Liver (tissue), 9 donors: ENCODE measurements around the gene C4orf33. TPM values are rescaled to one million over a fixed set of nuclear protein-coding genes. Genes with fewer than 3 reads are reported as not detected.

ENCODE experiments used
- DNase-seq: peaks from one replicate; pipeline ENCODE4 v3.0.0-alpha.2; 2017; ENCODE audit warnings: low spot score
- H3K27ac ChIP-seq, 2 donors: one replicate each; pipeline ENCODE4 v1.7.0; 2013; ENCODE audit warnings: inconsistent platforms in 2 of 2, low read length in 2 of 2, control low read depth in 1 of 2, low read depth in 1 of 2, mild to moderate bottlenecking in 1 of 2
- H3K27me3 ChIP-seq, 4 donors: one replicate each; pipeline versions ENCODE4 v1.6.1 to v1.7.0; 2013; ENCODE audit warnings: low read length in 3 of 4, inconsistent platforms in 1 of 4, mild to moderate bottlenecking in 1 of 4, moderate library complexity in 1 of 4; ENCODE audit not compliant: control insufficient read depth in 4 of 4, insufficient read depth in 4 of 4
- H3K36me3 ChIP-seq, 4 donors: one replicate each; pipeline versions ENCODE4 v1.6.1 to v1.7.0; 2013; ENCODE audit warnings: low read length in 3 of 4, mild to moderate bottlenecking in 3 of 4, low read depth in 1 of 4, moderate library complexity in 1 of 4; ENCODE audit not compliant: control insufficient read depth in 4 of 4, insufficient read depth in 3 of 4
- H3K4me1 ChIP-seq, 4 donors: one replicate each; pipeline versions ENCODE4 v1.6.1 to v1.7.0; 2013; ENCODE audit warnings: low read length in 3 of 4, mild to moderate bottlenecking in 3 of 4, moderate library complexity in 1 of 4; ENCODE audit not compliant: control insufficient read depth in 4 of 4, insufficient read depth in 4 of 4
- H3K4me3 ChIP-seq, 3 donors: one replicate each; pipeline versions ENCODE4 v1.6.1 to v1.7.0; 2013; ENCODE audit warnings: low read length in 3 of 3, control low read depth in 1 of 3, low read depth in 1 of 3, mild to moderate bottlenecking in 1 of 3
- H3K9ac ChIP-seq, 2 donors: one replicate each; pipeline ENCODE4 v1.7.0; 2013; ENCODE audit warnings: low read length in 2 of 2, mild to moderate bottlenecking in 2 of 2, moderate library complexity in 2 of 2, control low read depth in 1 of 2, low read depth in 1 of 2
- H3K9me3 ChIP-seq, 4 donors: one replicate each; pipeline versions ENCODE4 v1.6.1 to v1.7.0; 2013; ENCODE audit warnings: low read length in 3 of 4; ENCODE audit not compliant: control insufficient read depth in 4 of 4
- GABPA ChIP-seq, 2 donors: IDR thresholded peaks in 1 of 2; conservative IDR thresholded peaks in 1 of 2; 2 replicates each; pipeline ENCODE4 v1.6.1; 2016; ENCODE audit warnings: antibody characterized with exemption in 2 of 2, mild to moderate bottlenecking in 1 of 2, moderate library complexity in 1 of 2
- RAD21 ChIP-seq, 2 donors: IDR thresholded peaks; 2 replicates each; pipeline ENCODE4 v1.6.1; 2016; ENCODE audit warnings: antibody characterized with exemption in 2 of 2, mild to moderate bottlenecking in 2 of 2
- RXRA ChIP-seq, 2 donors: IDR thresholded peaks; 2 replicates each; pipeline ENCODE4 v1.6.1; 2017 to 2018; ENCODE audit warnings: antibody characterized with exemption in 2 of 2, mild to moderate bottlenecking in 1 of 2
- TAF1 ChIP-seq: conservative IDR thresholded peaks from 2 replicates; pipeline ENCODE4 v1.6.1; 2016; ENCODE audit warnings: antibody characterized with exemption, mild to moderate bottlenecking
- WGBS: extraction: QIAGEN DNeasy Blood & Tissue Kit; methylation state at CpG from one replicate; pipeline ENCODE4 v1.1.7; 2013; 5-methylcytosine and 5-hydroxymethylcytosine counted together
- polyA plus RNA-seq, 2 donors: library from polyadenylated mRNA; stranded (reverse) in 1 of 2; unstranded in 1 of 2; fragments of 200-250 nt in 1 of 2; fragments of >200 nt in 1 of 2; fragmentation: Nextera tagmentation in 1 of 2; extraction: Ambion mirVana in 1 of 2; gene quantifications; one replicate each; pipeline versions ENCODE4 v1.2.1 to v1.2.3, GENCODE V29; 2013 to 2015
- total RNA-seq, 2 donors: library from RNA; depleted of rRNA; stranded (reverse); fragments of >200 nt; gene quantifications; one replicate each; pipeline ENCODE4 v1.2.3, GENCODE V29; 2014
- TF ChIP-seq, protein P1 (sequence below): IDR thresholded peaks from 2 replicates; pipeline ENCODE4 v1.6.1; 2016; ENCODE audit warnings: antibody characterized with exemption
- TF ChIP-seq, protein P2 (sequence below): IDR thresholded peaks from 2 replicates; pipeline ENCODE4 v1.6.1; 2016; ENCODE audit warnings: antibody characterized with exemption, mild to moderate bottlenecking
- TF ChIP-seq, protein P3 (sequence below): IDR thresholded peaks from 2 replicates; pipeline ENCODE4 v1.6.1; 2016; ENCODE audit warnings: antibody characterized with exemption
- TF ChIP-seq, protein P4 (sequence below): fragments of 150-350 bp; IDR thresholded peaks from 2 replicates; pipeline ENCODE4 v1.5.1; 2017; ENCODE audit warnings: improper control_type of control experiment, low read depth, low read length; ENCODE audit not compliant: missing input control
- donor health status: healthy.
- donor health status: healthy.
- donor health status: healthy.
- donor health status: healthy.
- donor health status: healthy.

The C4orf33 gene
- total and polyA plus RNA-seq, 4 donors, result 2.4 to 7.7 (median 4.8) TPM

DNA sequence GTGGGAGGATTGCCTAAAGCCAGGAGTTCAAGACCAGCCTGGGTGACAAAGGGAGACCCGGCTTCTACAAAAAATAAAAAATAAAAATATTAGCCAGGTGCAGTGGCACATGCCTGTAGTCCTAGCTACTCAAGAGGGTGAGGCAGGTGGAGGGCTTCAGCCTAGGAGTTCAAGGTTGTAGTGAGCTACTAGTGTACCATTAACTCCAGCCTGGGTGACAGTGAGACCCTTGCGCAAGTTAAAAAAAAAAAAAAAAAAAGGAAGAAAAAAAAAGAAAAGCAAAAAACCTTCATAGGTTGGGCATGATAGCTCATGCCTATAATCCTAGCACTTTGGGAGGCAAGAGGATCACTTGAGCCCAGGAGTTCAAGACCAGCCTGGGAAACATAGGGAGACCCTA lies 8.4 kb upstream of the C4orf33 start:
- no peaks in the 10 kb centered on the region for H3K36me3 ChIP-seq
- H3K9ac ChIP-seq, result no peak overlapping the region
- DNase-seq, result no peak
- H3K27me3 ChIP-seq, result no peaks in the 10 kb centered on the region
- TF ChIP-seq, protein P1, sequence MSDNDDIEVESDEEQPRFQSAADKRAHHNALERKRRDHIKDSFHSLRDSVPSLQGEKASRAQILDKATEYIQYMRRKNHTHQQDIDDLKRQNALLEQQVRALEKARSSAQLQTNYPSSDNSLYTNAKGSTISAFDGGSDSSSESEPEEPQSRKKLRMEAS, result no peak
- TF ChIP-seq RXRA (IDR thresholded peaks at IDR 0.05) (no peak), RAD21 (IDR thresholded peaks at IDR 0.05) (no peak), GABPA (IDR thresholded peaks at IDR 0.05 in 1 of 2, conservative IDR thresholded peaks at IDR 0.05 in 1 of 2) (no peak)
- TF ChIP-seq, protein P2, sequence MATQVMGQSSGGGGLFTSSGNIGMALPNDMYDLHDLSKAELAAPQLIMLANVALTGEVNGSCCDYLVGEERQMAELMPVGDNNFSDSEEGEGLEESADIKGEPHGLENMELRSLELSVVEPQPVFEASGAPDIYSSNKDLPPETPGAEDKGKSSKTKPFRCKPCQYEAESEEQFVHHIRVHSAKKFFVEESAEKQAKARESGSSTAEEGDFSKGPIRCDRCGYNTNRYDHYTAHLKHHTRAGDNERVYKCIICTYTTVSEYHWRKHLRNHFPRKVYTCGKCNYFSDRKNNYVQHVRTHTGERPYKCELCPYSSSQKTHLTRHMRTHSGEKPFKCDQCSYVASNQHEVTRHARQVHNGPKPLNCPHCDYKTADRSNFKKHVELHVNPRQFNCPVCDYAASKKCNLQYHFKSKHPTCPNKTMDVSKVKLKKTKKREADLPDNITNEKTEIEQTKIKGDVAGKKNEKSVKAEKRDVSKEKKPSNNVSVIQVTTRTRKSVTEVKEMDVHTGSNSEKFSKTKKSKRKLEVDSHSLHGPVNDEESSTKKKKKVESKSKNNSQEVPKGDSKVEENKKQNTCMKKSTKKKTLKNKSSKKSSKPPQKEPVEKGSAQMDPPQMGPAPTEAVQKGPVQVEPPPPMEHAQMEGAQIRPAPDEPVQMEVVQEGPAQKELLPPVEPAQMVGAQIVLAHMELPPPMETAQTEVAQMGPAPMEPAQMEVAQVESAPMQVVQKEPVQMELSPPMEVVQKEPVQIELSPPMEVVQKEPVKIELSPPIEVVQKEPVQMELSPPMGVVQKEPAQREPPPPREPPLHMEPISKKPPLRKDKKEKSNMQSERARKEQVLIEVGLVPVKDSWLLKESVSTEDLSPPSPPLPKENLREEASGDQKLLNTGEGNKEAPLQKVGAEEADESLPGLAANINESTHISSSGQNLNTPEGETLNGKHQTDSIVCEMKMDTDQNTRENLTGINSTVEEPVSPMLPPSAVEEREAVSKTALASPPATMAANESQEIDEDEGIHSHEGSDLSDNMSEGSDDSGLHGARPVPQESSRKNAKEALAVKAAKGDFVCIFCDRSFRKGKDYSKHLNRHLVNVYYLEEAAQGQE, result no peak
- TF ChIP-seq, protein P3, sequence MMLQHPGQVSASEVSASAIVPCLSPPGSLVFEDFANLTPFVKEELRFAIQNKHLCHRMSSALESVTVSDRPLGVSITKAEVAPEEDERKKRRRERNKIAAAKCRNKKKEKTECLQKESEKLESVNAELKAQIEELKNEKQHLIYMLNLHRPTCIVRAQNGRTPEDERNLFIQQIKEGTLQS, result no peak
- H3K4me1 ChIP-seq, result peaks cover 0 to 7% (median 2%) of the 10 kb centered on the region in 4 donors
- over 99% methylated on average over 2 of the region's 2 CpGs for WGBS
- no peak overlapping the region for H3K4me3 ChIP-seq
- no peak overlapping the region for H3K27ac ChIP-seq
- H3K9me3 ChIP-seq, result peaks cover 0 to 3% (median 0%) of the 10 kb centered on the region in 4 donors

DNA sequence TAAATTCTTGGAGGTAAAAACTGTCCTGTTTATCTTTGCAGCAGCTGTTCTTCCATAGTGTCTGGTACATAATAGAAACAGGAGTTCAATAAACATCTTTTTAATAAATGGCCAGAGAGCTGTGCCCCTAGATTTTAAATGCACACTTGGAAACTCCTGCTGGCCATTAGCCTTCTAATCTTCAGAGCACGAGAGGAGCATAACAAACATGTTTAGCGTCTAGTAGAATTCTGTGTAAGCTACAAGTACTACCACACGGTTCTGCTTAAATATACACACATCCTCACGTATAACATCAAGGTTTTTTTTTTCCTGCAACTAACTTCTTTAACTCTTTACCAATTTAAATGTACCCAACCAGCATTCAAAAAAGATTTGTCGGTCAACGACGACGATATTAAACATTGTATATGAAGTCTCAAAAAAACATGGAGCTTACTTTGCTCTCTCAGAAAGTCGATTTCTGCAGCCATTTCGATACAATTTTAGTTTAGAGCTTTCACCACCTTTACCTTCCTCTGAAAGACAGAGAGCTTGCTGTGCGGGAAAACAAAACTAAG lies 3.2 kb upstream of the C4orf33 start:
- peak overlapping the region; percentile 83 to 85 for H3K9ac ChIP-seq

More for the DNA sequence above, 3.2 kb upstream of the C4orf33 start:
- H3K36me3 ChIP-seq, result no peaks in the 10 kb centered on the region
- TF ChIP-seq, protein P4, sequence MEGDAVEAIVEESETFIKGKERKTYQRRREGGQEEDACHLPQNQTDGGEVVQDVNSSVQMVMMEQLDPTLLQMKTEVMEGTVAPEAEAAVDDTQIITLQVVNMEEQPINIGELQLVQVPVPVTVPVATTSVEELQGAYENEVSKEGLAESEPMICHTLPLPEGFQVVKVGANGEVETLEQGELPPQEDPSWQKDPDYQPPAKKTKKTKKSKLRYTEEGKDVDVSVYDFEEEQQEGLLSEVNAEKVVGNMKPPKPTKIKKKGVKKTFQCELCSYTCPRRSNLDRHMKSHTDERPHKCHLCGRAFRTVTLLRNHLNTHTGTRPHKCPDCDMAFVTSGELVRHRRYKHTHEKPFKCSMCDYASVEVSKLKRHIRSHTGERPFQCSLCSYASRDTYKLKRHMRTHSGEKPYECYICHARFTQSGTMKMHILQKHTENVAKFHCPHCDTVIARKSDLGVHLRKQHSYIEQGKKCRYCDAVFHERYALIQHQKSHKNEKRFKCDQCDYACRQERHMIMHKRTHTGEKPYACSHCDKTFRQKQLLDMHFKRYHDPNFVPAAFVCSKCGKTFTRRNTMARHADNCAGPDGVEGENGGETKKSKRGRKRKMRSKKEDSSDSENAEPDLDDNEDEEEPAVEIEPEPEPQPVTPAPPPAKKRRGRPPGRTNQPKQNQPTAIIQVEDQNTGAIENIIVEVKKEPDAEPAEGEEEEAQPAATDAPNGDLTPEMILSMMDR, result no peak
- TF ChIP-seq TAF1, result peak; percentile 29
- no peak for DNase-seq
- no peaks in the 10 kb centered on the region for H3K9me3 ChIP-seq
- no peaks in the 10 kb centered on the region for H3K27me3 ChIP-seq
- peak overlapping the region; percentile 92 to 98 for H3K27ac ChIP-seq
- peaks cover 2 to 10% (median 2%) of the 10 kb centered on the region in 4 donors for H3K4me1 ChIP-seq
- peak overlapping the region; percentile 85 to 98 (median 88) for H3K4me3 ChIP-seq
- WGBS, result under 1% methylated on average over 11 of the region's 11 CpGs
